ENCODE measurements around the gene HDAC8. TPM values are rescaled to one million over a fixed set of nuclear protein-coding genes. Genes with fewer than 3 reads are reported as not detected.

HDAC8 gene
- total RNA-seq, 1 experiment from 2014 or later = 68.8 TPM

- no peak for DNase-seq (ENCODE audit: low read depth)
These were observed 191.0 kb downstream of the HDAC8 start for GRCh38 chrX:72381439-72382201.

DNA sequence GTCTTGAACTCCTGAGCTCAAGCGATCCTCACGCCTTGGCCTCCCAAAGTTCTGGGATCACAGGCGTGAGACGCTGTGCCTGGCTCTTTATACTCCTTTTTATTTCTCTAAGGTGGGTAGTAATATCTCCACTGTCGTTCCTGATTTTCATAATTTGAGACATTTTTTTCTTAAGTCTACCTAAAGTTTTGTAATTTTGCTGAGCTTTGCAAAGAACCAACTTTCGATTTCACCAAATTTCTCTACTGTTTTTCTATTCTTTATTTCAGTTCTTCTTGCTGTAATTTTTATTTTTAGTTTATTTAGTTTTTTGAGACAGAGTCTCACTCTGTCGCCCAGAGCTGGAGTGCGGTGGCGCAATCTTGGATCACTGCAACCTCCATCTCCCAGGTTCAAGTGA is 196.5 kb downstream of the HDAC8 start:
- no peak for DNase-seq (ENCODE audit: low read depth)

DNA sequence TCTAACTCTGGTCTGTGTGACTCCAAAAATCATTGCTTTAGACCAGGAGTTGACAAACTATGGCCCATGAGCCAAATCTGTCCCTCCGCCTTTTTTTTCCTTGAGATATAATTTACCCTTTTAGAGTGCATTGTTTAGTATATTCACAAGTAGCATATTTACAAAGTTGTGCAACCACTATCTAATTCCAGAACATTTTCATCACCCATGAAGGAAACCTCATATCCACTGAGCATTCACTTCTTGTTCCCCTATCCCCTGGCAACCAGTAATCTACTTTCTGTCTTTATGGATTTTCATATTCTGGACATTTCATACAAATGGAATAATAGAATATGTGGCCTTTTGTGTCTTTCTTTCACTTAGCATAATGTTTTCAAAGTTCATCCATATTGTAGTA is 199.5 kb downstream of the HDAC8 start:
- no peak for DNase-seq (ENCODE audit: low read depth)

- DNase-seq (ENCODE audit: low read depth) = no peak
These were observed 199.9 kb downstream of the HDAC8 start for GRCh38 chrX:72372735-72373134.

DNA sequence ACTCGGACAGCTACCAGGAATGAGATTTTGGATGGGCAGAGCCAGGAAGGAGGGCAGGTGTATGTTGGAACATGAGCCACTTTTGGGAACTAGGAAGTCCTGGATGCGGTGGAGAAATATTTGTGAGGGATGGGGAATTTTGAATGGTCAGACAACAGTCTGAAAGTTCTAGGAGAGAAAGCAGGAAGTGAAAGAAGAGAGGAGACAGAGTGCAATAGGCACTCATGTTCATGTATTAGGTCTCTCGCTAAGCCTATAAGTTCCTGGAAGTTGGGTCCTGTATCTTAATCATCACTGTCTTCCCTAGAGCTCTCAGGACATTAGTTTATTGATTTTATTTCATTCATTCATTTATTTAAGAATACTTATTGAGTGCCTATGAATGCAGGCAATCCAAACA is 201.2 kb downstream of the HDAC8 start:
- no peak for DNase-seq (ENCODE audit: low read depth)

- DNase-seq (ENCODE audit: low read depth) = no peak
These were observed 203.8 kb downstream of the HDAC8 start for GRCh38 chrX:72368796-72369195.

GRCh38 chrX:72367516-72367915 is 205.1 kb downstream of the HDAC8 start:
- DNase-seq (ENCODE audit: low read depth) = no peak

DNA sequence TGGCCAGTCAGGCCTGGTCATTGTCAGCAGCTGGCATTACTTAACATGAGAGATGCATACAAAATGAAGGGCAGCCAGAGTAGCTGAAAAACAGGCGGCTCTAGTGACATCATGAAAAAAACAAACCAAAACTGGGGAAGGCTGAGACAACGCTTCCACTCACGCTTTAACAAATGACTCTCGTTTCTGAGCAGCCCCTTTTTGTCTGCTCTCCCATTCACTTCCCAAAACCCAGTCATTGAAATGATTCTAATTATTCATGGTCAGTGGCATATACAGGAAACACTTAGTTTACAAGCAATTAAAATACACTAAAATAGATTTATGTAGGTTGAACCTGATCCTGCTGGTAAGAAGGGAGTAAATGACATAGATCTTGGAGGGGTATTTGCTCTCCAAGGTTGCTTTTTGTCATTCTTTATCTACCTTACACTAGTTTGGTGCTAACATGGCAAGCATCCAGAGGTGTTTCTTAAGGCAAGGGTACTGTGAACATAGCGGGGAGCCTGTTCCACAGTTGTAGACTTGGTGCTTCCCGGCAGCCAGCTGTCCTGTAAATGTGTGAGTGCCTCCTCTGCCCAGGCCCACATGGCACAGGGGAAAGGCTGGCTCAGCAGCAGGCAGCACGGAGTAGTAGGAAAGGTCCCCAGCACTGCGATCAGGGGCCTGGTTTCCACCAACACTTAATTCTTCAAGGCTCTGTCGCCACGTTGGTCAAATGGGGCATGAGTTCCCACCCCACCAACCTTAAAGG is 205.8 kb downstream of the HDAC8 start:
- no peak for DNase-seq (ENCODE audit: low read depth)

DNA sequence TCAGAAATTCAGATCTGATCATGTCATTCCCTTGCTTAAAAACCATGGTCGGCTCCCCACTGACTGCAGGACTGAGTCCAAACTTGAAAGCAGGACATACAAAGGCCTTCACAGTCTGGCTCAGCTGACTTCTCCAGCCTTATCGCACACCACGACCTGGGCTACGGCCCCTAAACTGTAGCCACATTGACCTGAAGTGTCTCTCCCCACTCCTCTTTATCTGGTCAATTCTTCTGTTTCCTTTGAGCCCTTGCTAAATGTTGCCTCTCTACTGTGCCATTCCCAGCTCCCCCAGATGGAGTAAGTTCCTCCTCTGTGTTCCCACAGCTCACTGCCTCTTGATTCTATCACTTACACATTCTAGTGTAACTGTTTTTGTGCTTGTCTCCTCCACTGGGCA is 206.5 kb downstream of the HDAC8 start:
- no peak for DNase-seq (ENCODE audit: low read depth)

DNA sequence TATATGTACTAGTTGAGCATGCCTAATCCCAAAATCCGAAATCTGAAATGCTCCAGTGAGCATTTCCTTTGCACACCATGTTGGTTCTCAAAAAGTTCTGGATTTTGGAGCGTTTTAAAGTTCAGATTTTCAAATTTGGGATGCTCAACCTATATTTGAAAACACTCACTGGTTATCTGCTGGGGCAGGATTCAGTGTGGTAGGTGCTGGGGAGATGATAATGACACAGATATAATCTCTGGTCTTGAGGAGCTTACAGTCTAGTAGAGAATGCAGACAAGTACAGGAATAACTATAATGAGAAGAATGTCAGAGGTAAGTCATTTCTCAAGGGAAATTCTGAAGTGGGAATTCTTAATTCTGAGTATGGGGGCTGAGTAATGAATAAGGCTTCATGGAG is 207.5 kb downstream of the HDAC8 start:
- no peak for DNase-seq (ENCODE audit: low read depth)

DNA sequence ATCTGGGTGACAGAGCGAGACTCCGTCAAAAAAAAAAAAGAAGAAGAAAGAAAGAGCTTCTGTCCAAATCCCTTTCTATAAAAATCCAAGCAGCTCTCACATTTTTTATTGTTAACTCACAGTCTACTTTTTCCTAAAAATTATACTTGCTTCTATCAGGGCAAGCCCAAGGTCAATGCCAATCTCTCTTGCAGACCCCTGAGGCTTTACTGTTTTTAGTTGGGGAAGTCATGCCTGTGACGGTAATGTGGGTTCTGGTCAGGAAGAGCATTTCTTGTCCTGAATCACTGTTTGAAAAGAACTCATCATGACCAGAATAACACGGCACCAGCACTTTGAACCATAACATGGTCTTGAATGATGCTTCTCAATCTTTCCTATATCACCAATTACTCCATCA is 212.3 kb downstream of the HDAC8 start:
- no peak for DNase-seq (ENCODE audit: low read depth)

DNA sequence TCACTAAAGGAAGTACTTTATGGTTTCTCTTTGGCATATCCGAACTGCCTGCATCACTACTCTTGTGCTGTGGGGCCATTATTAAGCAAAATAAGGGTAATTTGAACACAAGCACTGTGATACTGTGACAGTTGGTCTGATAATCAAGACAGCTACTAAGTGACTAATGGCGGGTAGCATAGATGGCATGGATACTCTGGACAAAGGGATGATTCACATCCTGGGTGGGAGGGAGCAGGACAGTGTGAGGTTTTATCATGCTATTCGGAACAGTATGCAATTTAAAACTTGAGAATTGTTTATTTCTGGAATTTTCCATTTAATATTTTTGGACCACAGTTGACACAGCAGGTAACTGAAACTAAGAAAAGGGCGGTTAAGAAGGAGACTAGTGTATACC is 214.3 kb downstream of the HDAC8 start:
- DNase-seq (ENCODE audit: low read depth) = peak; percentile 82

DNA sequence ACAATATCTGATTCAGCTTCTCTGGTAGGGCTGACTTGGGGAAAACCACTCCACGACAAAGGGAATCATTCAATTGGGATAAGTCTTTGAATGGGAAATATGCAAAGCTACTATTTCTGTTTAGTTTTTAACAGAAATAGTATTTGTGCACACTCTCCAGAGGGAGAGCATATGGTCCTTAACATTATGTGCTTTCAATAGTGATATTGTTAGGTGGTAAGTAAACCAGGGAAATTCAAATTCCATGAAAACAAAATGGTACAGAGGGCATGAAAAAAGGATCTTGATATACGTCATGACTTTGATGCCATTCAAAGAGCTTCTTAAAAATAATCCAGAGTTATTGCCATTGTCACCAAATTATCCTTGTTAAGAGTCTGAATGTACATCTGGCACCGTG is 219.9 kb downstream of the HDAC8 start:
- DNase-seq (ENCODE audit: low read depth) = no peak

DNA sequence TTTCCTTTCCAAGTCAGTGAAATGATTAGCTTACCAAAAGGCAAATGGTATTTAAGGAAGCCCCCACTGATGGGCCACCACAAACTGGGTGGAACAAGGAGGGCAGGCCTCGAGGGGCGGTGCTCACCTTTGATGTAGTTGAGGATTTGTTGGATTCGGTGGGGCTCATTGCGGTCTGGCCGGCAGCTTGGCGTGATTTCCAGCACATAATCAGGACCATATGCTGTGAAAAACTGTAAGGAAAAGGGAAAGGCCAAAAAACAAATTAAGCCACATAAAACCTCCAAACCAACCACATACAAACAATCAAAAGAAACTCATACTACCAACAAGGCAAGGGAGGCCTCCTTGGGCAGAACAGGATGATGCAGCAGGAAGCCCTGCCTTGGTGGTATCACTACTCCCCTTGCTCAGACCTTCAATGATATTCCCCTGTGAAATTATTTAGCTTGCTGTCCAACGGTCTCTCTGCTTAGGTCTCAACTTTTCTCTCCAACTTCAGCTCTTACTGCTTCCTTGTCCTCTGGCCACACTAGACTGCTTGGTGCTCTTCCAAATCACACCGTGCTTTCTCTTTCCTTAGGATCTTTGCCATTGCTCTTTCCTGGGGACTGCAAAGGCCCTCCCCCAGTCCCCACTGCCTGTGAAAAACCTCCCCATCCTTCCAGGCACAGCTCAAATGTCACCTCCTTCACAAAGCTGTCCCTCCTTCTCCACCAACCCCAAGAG is 220.9 kb downstream of the HDAC8 start:
- DNase-seq (ENCODE audit: low read depth) = no peak

DNA sequence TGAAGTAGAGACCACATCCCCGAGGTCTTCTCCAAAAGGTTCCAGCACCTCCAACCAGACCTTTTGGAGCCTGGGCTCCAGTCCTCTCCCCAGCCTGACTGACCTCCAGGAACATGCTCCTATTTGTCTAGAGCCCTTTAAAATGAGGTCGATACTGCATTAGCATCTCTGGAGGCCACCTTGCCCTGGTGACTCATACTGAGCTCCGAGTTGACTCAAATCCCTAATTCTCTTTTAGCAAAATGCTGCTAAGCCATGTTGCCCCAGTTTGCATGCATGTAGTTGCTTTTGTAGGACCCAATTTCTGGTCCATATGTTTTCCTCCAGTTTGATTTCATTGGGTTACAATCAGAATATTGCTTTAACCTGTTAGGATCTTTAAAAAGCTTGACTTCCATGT is 223.5 kb downstream of the HDAC8 start:
- peak; percentile 5 for DNase-seq (ENCODE audit: low read depth)

- DNase-seq (ENCODE audit: low read depth) = no peak
These were observed 224.2 kb downstream of the HDAC8 start for GRCh38 chrX:72348247-72348979.

DNA sequence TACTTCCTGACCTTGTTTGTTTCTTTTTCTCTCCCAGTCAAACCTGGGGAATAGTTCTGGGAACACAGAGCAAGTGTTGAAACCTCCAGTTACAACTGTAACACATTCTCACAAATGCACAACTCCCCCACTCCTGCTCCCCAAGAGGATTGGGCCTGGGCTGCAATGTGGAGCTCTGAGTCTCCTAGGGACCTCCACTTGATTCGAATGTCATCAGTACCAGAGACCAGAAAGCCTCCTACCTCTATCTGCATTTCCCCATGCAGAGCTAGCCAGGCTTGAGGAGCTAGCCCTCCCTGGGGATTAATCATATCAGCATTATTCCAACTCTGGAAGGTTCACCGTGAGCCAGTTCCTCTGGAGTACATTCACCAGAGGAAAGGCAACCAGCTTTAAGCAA is 225.3 kb downstream of the HDAC8 start:
- DNase-seq (ENCODE audit: low read depth) = no peak

DNA sequence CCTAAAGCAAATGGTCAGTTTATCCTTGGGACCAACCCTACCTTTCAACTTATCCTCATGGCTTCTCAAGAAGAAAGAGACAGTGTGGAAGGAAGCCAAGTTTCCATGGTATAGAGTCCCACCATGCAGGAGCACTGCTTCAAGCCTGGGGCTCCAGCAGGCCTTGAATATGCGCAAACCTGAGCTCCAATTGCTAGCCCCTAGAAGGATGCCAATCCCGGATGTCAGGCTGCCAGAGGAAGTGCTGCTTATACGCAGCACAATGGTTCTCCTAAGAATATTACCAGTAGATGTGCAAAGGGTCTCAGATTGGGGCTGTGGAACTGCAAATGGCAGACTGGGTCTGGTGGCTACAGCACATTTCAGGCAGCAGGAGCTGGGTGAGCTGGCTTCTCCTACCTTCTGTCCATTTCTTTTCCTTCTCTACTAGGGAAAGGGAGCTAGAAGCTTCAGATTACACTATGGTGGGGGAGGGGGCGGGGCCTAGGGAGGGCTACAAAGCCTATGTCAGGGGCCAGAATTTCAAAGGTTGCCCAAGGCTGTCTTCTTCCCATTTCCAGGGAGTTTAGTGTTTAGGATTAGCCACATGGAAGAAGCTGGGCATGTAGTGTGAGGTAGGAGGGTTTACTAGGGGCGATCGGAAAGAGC is 226.2 kb downstream of the HDAC8 start:
- no peak for DNase-seq (ENCODE audit: low read depth)

GRCh38 chrX:72340626-72341025 is 232.0 kb downstream of the HDAC8 start:
- no peak for DNase-seq (ENCODE audit: low read depth)

DNA sequence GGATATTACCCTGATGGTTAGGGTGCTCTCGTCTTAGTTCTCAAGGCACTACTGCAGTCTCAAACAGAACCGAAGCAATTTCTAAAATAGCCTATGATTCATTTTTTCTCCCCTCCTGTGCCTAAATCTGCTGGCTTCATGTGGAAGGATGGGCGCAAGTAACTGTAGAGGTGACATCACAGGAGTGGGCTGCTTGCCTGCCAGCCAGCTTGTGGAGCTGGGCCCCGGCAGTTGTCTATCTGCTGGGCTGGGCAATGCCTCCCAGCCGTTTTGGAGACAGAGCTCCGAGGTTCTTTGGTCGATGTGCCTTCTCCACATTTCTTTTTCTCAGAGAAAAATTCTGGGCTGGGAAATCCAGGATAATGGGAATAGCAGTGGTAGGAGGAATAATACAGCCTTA is 232.6 kb downstream of the HDAC8 start:
- DNase-seq (ENCODE audit: low read depth) = no peak

DNA sequence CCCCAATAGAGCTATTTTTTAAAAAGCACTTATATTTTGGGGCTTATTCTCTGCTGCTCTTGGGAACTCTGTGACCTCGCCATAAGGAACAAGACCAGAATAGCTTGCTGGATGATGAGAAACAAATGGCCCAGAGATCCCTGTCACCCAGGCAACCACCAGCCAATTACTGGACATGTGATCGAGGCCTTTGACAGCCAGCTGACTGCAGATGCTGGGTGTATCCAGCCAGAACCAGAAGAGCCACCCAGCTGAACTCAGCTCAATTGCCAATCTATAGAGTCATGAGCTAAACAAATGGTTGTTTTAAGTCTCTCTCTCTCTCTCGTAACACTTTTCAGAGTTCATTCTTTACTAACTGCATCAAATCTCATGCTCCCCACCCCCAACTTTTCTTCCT is 242.5 kb downstream of the HDAC8 start:
- no peak for DNase-seq (ENCODE audit: low read depth)
